HUES64 (cell line): ENCODE data around the gene KCNJ9.

Experiments used
- H3K27ac ChIP-seq: 2 replicates; pipeline ENCODE4 v1.7.0; 2013; ENCODE audit warnings: low read depth, low read length, inconsistent platforms
- H3K27me3 ChIP-seq: 2 replicates; pipeline ENCODE4 v1.6.1; 2013; ENCODE audit warnings: mild to moderate bottlenecking, low read length; ENCODE audit not compliant: insufficient read depth
- H3K36me3 ChIP-seq: 2 replicates; pipeline ENCODE4 v1.6.1; 2013; ENCODE audit warnings: mild to moderate bottlenecking, low read length; ENCODE audit not compliant: insufficient read depth
- H3K4me1 ChIP-seq: 2 replicates; pipeline ENCODE4 v1.6.1; 2013; ENCODE audit warnings: mild to moderate bottlenecking, low read length, moderate library complexity; ENCODE audit not compliant: insufficient read depth
- H3K4me3 ChIP-seq: 2 replicates; pipeline ENCODE4 v1.5.1; 2013; ENCODE audit warnings: mild to moderate bottlenecking, low read length, moderate library complexity
- H3K9ac ChIP-seq: 2 replicates; pipeline ENCODE4 v1.6.1; 2013; ENCODE audit warnings: mild to moderate bottlenecking, low read depth, low read length
- H3K9me3 ChIP-seq: 2 replicates; pipeline ENCODE4 v1.6.1; 2013; ENCODE audit warnings: low read depth, low read length; ENCODE audit not compliant: insufficient read depth
- WGBS: fragments of 150-250, 120-280 bp; methylation state at CpG from one replicate; pipeline ENCODE4 v1.1.7; 2013; ENCODE audit warnings: missing lambda C conversion rate; 5-methylcytosine and 5-hydroxymethylcytosine counted together

KCNJ9 gene

DNA sequence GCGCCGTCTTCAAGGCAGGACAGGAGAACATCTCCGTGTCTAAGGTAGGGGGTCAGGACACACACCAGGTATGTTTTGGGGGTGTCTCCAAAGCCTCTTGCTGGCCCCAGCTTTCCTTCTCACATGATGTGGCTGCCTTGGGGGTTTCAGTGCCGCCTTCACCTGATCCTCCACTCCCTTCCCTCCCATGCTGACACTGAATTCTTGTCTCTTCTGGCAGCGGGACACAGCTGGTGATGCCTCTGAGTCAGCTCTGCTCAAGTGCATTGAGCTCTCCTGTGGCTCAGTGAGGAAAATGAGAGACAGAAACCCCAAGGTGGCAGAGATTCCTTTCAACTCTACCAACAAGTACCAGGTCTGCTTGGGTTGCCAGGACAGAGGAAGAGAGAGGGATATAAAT is 47.7 kb downstream of the KCNJ9 start:
- no peak overlapping the region for H3K4me3 ChIP-seq
- WGBS: 94% methylated on average over 5 of the region's 5 CpGs
- peaks cover 84% of the 10 kb centered on the region for H3K36me3 ChIP-seq
- H3K27ac ChIP-seq: no peak overlapping the region
- H3K27me3 ChIP-seq: no peaks in the 10 kb centered on the region
- H3K4me1 ChIP-seq: peaks cover 6% of the 10 kb centered on the region; the same call in 1 of the 2 replicates
- H3K9ac ChIP-seq: no peak overlapping the region
- H3K9me3 ChIP-seq: no peaks in the 10 kb centered on the region

DNA sequence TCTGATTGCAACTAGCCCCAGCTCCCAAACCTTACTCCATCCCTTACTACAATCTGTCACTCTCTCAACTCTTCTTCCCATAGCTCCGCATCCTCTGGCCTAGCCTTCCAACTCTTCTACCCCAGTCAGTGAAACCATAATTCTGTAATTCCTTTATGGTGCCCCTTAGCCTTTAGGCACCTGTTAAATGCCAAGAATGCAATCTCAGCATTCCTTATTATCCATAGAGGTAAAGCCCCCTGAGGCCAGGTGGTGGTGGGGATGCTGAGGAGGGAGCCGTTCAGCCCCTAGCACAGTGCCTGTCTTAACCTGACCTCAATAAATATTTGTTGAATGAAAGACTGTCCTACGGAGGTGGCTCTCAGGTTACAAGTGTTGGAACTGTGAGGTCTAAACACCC is 48.2 kb downstream of the KCNJ9 start:
- H3K4me1 ChIP-seq: peaks cover 4% of the 10 kb centered on the region; the same call in 1 of the 2 replicates
- WGBS: 92% methylated on average over 2 of the region's 3 CpGs
- H3K9me3 ChIP-seq: no peaks in the 10 kb centered on the region
- H3K27me3 ChIP-seq: no peaks in the 10 kb centered on the region
- H3K36me3 ChIP-seq: peaks cover 81% of the 10 kb centered on the region
- no peak overlapping the region for H3K4me3 ChIP-seq
- H3K27ac ChIP-seq: no peak overlapping the region
- H3K9ac ChIP-seq: no peak overlapping the region

DNA sequence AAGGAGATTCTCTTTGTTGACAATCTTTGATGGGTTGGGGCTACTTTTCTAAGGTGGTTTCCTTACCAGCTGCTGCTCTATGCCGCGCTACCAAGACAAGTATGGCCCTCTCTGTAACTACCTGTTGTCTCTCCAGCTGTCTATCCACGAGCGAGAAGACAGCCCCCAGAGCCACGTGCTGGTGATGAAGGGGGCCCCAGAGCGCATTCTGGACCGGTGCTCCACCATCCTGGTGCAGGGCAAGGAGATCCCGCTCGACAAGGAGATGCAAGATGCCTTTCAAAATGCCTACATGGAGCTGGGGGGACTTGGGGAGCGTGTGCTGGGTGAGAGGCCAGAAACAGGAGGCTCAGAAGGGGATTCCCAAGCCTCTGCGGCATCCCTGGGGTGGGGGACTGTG is 48.6 kb downstream of the KCNJ9 start:
- Histone ChIP-seq H3K27me3 (no peaks in the 10 kb centered on the region), H3K36me3 (peaks cover 81% of the 10 kb centered on the region)

DNA sequence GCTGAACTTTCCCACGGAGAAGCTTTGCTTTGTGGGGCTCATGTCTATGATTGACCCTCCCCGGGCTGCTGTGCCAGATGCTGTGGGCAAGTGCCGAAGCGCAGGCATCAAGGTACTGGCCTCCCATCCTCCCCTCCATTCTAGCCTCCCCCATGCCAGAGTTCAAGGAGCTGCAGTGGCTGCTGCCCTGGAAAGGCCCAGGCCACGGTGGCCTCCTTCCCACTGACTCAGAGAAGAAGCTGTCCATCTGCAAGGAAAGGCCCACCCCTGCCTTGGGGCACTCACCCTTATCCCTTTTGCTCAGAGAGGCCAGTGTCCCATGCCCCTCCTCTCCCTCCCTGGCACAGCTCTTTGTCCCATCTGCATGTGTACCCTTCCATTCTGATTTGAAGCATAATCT is 49.1 kb downstream of the KCNJ9 start:
- Histone ChIP-seq H3K9ac (no peak overlapping the region), H3K4me3 (no peak overlapping the region), H3K27me3 (no peaks in the 10 kb centered on the region), H3K9me3 (no peaks in the 10 kb centered on the region), H3K27ac (no peak overlapping the region), H3K4me1 (no peaks in the 10 kb centered on the region), H3K36me3 (peaks cover 79% of the 10 kb centered on the region)
- 89% methylated on average over 5 of the region's 5 CpGs for WGBS

More for the DNA sequence above, 48.6 kb downstream of the KCNJ9 start:
- no peak overlapping the region for H3K9ac ChIP-seq
- H3K4me1 ChIP-seq: no peaks in the 10 kb centered on the region
- H3K27ac ChIP-seq: no peak overlapping the region
- no peaks in the 10 kb centered on the region for H3K9me3 ChIP-seq
- H3K4me3 ChIP-seq: no peak overlapping the region
- WGBS: 96% methylated on average over 11 of the region's 11 CpGs

DNA sequence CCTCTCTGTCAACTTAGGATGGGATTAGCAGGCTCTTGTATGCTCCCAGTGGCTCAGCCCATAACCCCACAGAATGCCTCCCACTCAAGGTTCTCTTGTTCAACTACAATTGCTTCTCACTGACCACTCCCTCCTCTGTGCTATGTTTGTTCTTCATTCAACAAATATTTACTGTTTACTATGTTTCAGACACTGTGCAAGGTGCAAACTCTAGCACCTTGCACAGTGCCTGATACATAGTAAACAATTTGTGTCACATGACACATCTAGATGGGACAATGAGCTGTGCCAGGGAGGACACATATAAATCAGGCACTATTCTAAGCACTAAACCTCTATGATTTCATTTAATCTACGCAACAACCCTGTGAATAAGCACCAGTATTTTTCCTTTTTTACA is 49.6 kb downstream of the KCNJ9 start:
- no peaks in the 10 kb centered on the region for H3K9me3 ChIP-seq
- WGBS: 98% methylated on average over 1 of the region's 1 CpG
- peaks cover 79% of the 10 kb centered on the region for H3K36me3 ChIP-seq
- no peaks in the 10 kb centered on the region for H3K27me3 ChIP-seq
- no peak overlapping the region for H3K4me3 ChIP-seq
- no peak overlapping the region for H3K9ac ChIP-seq
- H3K27ac ChIP-seq: no peak overlapping the region
- H3K4me1 ChIP-seq: no peaks in the 10 kb centered on the region

DNA sequence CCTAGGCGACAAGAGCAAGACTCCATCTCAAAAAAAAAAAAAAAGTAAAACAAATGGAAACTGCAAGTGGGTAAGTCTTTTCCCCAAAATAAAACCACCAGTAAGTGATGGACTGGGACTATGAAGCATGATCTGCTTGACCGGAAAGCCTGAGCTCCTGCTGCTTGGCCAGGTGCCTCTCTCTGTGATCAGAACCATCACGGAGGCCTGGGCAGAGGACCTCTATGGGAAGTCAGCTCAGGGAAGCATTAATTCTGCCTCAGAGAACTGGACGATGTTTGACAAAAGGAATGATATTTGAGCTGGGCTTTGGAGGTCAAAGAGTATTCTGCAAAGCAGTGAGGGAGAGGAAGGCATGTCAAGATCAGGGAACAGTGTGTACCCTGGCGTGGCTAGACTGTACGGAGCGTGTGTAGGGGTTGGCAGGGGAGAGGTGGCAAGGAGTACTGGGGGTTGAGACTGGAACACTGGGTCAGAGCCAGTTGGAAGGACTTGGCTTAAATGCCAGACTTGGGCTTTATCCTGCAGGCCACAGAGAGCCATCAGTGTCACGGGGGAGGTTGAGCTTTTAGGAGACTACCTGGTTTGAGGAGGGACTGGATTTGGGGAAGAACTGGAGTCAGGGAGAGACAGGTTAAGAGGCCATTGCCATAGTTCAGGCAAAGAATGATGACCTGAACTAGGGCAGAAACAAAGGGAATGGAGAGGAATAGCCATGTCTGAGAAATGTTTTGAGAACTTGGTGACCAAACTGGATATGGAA is 50.6 kb downstream of the KCNJ9 start:
- Histone ChIP-seq H3K9ac (no peak overlapping the region), H3K27me3 (no peaks in the 10 kb centered on the region), H3K36me3 (peaks cover 81% of the 10 kb centered on the region), H3K27ac (no peak overlapping the region), H3K4me1 (no peaks in the 10 kb centered on the region), H3K4me3 (no peak overlapping the region), H3K9me3 (no peaks in the 10 kb centered on the region)
- WGBS: 93% methylated on average over 7 of the region's 8 CpGs

DNA sequence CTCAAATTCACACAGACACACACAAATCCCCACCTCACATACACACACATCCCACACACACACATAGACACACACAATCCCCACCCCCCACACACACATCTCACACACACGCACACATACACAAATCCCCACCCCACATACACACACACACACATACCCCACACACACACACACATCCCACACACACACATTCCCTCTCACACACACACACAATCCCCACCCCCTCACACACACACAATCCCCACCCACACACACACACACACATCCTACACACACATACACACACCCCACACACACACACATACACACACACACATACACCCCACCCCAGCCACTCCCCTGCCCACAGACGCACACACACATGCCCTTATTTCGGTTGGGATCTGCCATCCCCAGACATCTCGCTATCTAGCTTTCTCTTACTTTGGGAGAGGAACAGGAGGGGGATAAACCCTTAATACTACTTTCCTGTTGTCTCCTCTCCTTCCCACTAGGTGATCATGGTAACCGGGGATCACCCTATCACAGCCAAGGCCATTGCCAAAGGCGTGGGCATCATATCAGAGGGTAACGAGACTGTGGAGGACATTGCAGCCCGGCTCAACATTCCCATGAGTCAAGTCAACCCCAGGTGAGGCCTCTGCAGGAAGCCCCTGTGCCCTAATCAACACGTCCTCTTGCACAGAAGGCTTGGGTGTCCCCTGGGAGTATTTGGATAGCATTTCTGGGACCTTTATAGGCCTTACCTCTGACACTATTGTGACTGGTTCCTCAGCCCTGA is 52.8 kb downstream of the KCNJ9 start:
- Histone ChIP-seq H3K27ac (no peak overlapping the region), H3K4me3 (no peak overlapping the region), H3K4me1 (no peaks in the 10 kb centered on the region), H3K36me3 (peaks cover 73% of the 10 kb centered on the region), H3K27me3 (no peaks in the 10 kb centered on the region), H3K9me3 (no peaks in the 10 kb centered on the region), H3K9ac (no peak overlapping the region)
- 94% methylated on average over 9 of the region's 9 CpGs for WGBS

DNA sequence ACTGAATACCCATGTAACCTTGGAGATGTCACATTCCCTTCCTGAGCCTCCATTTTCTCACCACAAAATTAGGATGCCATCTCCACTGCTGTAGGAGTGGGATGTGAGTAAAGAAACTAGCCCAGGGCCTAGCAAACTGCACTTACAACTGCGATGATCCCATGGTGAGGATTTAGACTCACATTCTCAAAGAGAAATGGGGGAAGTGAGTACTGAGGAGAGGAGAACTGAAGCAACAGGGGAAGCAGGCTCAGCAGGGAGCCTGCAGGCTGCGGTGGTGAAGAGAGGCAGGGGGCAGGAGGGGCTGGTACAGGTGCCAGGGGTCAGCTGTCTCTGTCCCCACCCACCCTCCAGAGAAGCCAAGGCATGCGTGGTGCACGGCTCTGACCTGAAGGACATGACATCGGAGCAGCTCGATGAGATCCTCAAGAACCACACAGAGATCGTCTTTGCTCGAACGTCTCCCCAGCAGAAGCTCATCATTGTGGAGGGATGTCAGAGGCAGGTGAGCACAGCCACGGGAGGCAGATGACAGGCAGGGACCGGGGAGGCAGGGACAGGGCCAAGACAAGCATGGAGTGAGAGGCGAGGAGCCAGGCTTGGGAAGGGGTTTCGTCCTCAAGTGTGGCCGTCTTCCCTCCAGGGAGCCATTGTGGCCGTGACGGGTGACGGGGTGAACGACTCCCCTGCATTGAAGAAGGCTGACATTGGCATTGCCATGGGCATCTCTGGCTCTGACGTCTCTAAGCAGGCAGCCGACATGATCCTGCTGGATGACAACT is 53.6 kb downstream of the KCNJ9 start:
- Histone ChIP-seq H3K4me3 (no peak overlapping the region), H3K27me3 (no peaks in the 10 kb centered on the region), H3K36me3 (peaks cover 72% of the 10 kb centered on the region), H3K4me1 (no peaks in the 10 kb centered on the region), H3K9ac (no peak overlapping the region), H3K9me3 (no peaks in the 10 kb centered on the region), H3K27ac (no peak overlapping the region)
- 91% methylated on average over 20 of the region's 20 CpGs for WGBS

DNA sequence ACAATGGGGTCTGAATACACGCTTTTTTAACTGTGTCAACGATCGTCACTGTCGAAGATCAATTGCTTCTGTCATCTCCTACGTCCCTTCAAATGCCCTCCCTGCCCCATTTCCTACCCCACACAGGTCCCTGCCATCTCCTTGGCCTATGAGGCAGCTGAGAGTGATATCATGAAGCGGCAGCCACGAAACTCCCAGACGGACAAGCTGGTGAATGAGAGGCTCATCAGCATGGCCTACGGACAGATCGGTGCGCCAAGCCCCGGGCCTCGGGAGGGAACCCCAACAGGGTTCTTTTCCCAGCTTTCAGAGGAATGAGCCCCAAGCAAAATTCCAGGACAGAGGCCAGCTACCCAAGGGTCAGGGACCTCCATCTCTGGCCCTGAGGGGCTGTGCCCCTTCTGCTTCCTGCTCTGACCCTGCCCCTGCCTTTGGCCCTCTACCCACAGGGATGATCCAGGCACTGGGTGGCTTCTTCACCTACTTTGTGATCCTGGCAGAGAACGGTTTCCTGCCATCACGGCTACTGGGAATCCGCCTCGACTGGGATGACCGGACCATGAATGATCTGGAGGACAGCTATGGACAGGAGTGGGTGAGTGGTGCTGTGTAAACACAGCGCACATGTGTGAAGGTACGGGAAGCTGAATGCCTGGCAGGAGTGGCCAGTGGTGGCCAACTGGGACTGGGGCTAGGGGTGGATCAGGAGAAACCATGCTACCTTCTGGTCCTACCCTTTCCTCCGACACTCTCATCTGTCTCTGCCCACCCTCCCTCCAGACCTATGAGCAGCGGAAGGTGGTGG is 55.0 kb downstream of the KCNJ9 start:
- Histone ChIP-seq H3K27ac (no peak overlapping the region), H3K9me3 (no peaks in the 10 kb centered on the region), H3K9ac (no peak overlapping the region), H3K36me3 (peaks cover 62% of the 10 kb centered on the region), H3K27me3 (no peaks in the 10 kb centered on the region), H3K4me3 (no peak overlapping the region), H3K4me1 (no peaks in the 10 kb centered on the region)
- 96% methylated on average over 22 of the region's 22 CpGs for WGBS

DNA sequence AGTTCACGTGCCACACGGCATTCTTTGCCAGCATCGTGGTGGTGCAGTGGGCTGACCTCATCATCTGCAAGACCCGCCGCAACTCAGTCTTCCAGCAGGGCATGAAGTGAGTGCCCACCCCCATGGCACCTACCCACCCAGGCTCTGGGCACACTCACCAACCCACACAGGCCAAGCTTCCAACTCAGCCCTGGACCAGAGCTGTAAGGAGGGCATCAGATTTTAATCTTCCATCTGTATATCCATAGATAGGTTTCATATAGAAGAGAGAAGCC is 55.5 kb downstream of the KCNJ9 start:
- no peaks in the 10 kb centered on the region for H3K4me1 ChIP-seq
- H3K36me3 ChIP-seq: peaks cover 58% of the 10 kb centered on the region
- H3K9ac ChIP-seq: no peak overlapping the region
- no peaks in the 10 kb centered on the region for H3K9me3 ChIP-seq
- no peaks in the 10 kb centered on the region for H3K27me3 ChIP-seq
- no peak overlapping the region for H3K4me3 ChIP-seq
- no peak overlapping the region for H3K27ac ChIP-seq
- 96% methylated on average over 5 of the region's 5 CpGs for WGBS
